Endothelial cell of umbilical vein (primary cell): ENCODE data around the gene ERLIN1. TPM values are rescaled to one million over a fixed set of nuclear protein-coding genes. Genes with fewer than 3 reads are reported as not detected.

Source experiments
- BruUV-seq: library from RNA; stranded (reverse); fragments of 400-500 nt; replicated peaks from 2 replicates; lab custom pipeline; 2021; lab: Mats Ljungman, UMichigan
- CTCF ChIA-PET: fragments of 300-600, 350-600 bp; sonication (Branson Sonifier 250); formaldehyde crosslinking; loops from one replicate; lab custom pipeline; 2021; ENCODE audit warnings: antibody characterized with exemption, inconsistent platforms; lab: Charles Lee
- POLR2A ChIA-PET: fragments of 300-600, 350-600 bp; sonication (Branson Sonifier 250); formaldehyde crosslinking; loops from one replicate; lab custom pipeline; 2021; ENCODE audit warnings: antibody characterized with exemption, inconsistent platforms; lab: Charles Lee
- DNase-seq: peaks from one replicate; pipeline ENCODE4 v3.0.0-alpha.2; 2011; ENCODE audit warnings: low read depth, low spot score
- FAIRE-seq: peaks from 2 replicates; lab custom pipeline; 2011; peaks lifted over from hg19 to GRCh38; lab: Jason Lieb, UNC
- H2AFZ ChIP-seq: 2 replicates; pipeline ENCODE4 v1.6.0; 2012; ENCODE audit warnings: low read depth, low read length, control low read depth, inconsistent platforms
- H3K27ac ChIP-seq: 2 replicates; pipeline ENCODE4 v1.5.1; 2011; ENCODE audit warnings: low read depth, mild to moderate bottlenecking, control low read depth, low read length, moderate library complexity; ENCODE audit not compliant: insufficient read depth
- H3K27me3 ChIP-seq, 2 experiments: 2 replicates each; pipeline versions ENCODE4 v1.6.0 to v1.6.1; 2011; ENCODE audit warnings: low read length in 2 of 2, mixed read lengths in 1 of 2; ENCODE audit not compliant: control insufficient read depth in 2 of 2, insufficient read depth in 2 of 2
- H3K36me3 ChIP-seq, 2 experiments: 2 replicates in 1 of 2; 3 replicates in 1 of 2; pipeline ENCODE4 v1.5.1; 2011; ENCODE audit warnings: low read length in 2 of 2, mild to moderate bottlenecking in 1 of 2, moderate library complexity in 1 of 2; ENCODE audit not compliant: control insufficient read depth in 2 of 2, insufficient read depth in 2 of 2; ENCODE audit errors: extremely low read depth in 1 of 2
- H3K4me1 ChIP-seq: 3 replicates; pipeline ENCODE4 v1.5.1; 2011; ENCODE audit warnings: mild to moderate bottlenecking, low read length; ENCODE audit not compliant: control insufficient read depth, insufficient read depth; ENCODE audit errors: extremely low read depth
- H3K4me2 ChIP-seq: 2 replicates; pipeline ENCODE4 v1.6.1; 2011; ENCODE audit warnings: low read length, control low read depth, mixed read lengths; ENCODE audit not compliant: insufficient read depth
- H3K4me3 ChIP-seq, 3 experiments: fragments of 200-600 bp in 1 of 3; sonication (generic), shearing (Covaris generic) in 1 of 3; replicated peaks in 1 of 3; 2 replicates each; pipeline ENCODE4 v1.5.1; 2011 to 2016; ENCODE audit warnings: control low read depth in 3 of 3, low read length in 3 of 3, mild to moderate bottlenecking in 2 of 3, inconsistent platforms in 1 of 3, low read depth in 1 of 3, moderate library complexity in 1 of 3; ENCODE audit not compliant: insufficient read depth in 1 of 3
- H3K79me2 ChIP-seq: 2 replicates; pipeline ENCODE4 v1.6.0; 2012; ENCODE audit warnings: low read length, inconsistent platforms; ENCODE audit not compliant: control insufficient read depth, insufficient read depth
- H3K9ac ChIP-seq: replicated peaks from 2 replicates; pipeline ENCODE3; 2011; ENCODE audit warnings: low read length, control low read depth; ENCODE audit not compliant: insufficient read depth; ENCODE audit errors: extremely low read depth
- H3K9me1 ChIP-seq: replicated peaks from 3 replicates; pipeline ENCODE4 v1.6.0; 2011; ENCODE audit warnings: mild to moderate bottlenecking, low read length; ENCODE audit not compliant: control insufficient read depth, insufficient read depth; ENCODE audit errors: extremely low read depth
- H3K9me3 ChIP-seq: replicated peaks from 2 replicates; pipeline ENCODE4 v1.5.1; 2012; ENCODE audit warnings: low read length, inconsistent platforms; ENCODE audit not compliant: control insufficient read depth, insufficient read depth
- H4K20me1 ChIP-seq: replicated peaks from 2 replicates; pipeline ENCODE3; 2011; ENCODE audit warnings: mild to moderate bottlenecking, low read length; ENCODE audit not compliant: control insufficient read depth, insufficient read depth; ENCODE audit errors: extremely low read depth
- CTCF ChIP-seq, 2 donors: IDR thresholded peaks; 1 replicate in 1 of 2; 2 replicates in 1 of 2; pipeline ENCODE4 v1.5.1; 2011; ENCODE audit warnings: low read length in 2 of 2, mild to moderate bottlenecking in 2 of 2, moderate library complexity in 2 of 2, control low read depth in 1 of 2, inconsistent platforms in 1 of 2, low read depth in 1 of 2; ENCODE audit not compliant: insufficient read depth in 1 of 2; ENCODE audit errors: extremely low read depth in 1 of 2
- EZH2 ChIP-seq: IDR thresholded peaks from 2 replicates; pipeline ENCODE4 v1.6.1; 2012; ENCODE audit warnings: borderline replicate concordance, low read depth, mild to moderate bottlenecking, moderate library complexity, low read length, inconsistent platforms; ENCODE audit not compliant: severe bottlenecking
- FOS ChIP-seq: IDR thresholded peaks from 2 replicates; pipeline ENCODE4 v1.6.1; 2011; ENCODE audit warnings: mild to moderate bottlenecking, low read length, moderate library complexity, borderline replicate concordance; ENCODE audit not compliant: insufficient read depth
- GATA2 ChIP-seq: IDR thresholded peaks from 2 replicates; pipeline ENCODE4 v1.7.0; 2011; ENCODE audit warnings: low read depth, mild to moderate bottlenecking, moderate library complexity, mixed read lengths, low read length; ENCODE audit not compliant: insufficient read length, insufficient read depth
- JUN ChIP-seq: IDR thresholded peaks from 2 replicates; pipeline ENCODE4 v1.6.1; 2011; ENCODE audit warnings: borderline replicate concordance, low read depth; ENCODE audit not compliant: insufficient read length, insufficient read depth
- MAX ChIP-seq: IDR thresholded peaks from 2 replicates; pipeline ENCODE4 v1.6.1; 2011; ENCODE audit not compliant: insufficient read depth, insufficient read length
- MYC ChIP-seq: IDR thresholded peaks from one replicate; pipeline ENCODE4 v1.6.1; 2011; ENCODE audit warnings: mild to moderate bottlenecking, low read depth, low read length
- POLR2A ChIP-seq: IDR thresholded peaks from 2 replicates; pipeline ENCODE4 v1.6.1; 2012; ENCODE audit warnings: low read depth, mild to moderate bottlenecking, control low read depth, low read length
- POLR2AphosphoS5 ChIP-seq: IDR thresholded peaks from 2 replicates; pipeline ENCODE4 v1.6.1; 2012; ENCODE audit warnings: low read depth, mild to moderate bottlenecking, control low read depth, low read length, moderate library complexity; ENCODE audit not compliant: insufficient read depth
- dilution Hi-C: fragments of 300-500 bp; cut with MboI; formaldehyde crosslinking; loops from one replicate; pipeline ENCODE4 v1.15.0; 2019; ENCODE audit warnings: low sequenced_read_pairs; ENCODE audit not compliant: extremely low pct_ligation_motif_present
- intact Hi-C: fragments of 100-400 bp; cut with micrococcal nuclease; formaldehyde crosslinking; loops from one replicate; pipeline ENCODE4 v1.10.0; 2022
- polyA plus RNA-seq, 4 experiments: library from polyadenylated mRNA; depleted of rRNA in 3 of 4; stranded (reverse) in 3 of 4; unstranded in 1 of 4; fragments of >200 nt; gene quantifications; 2 replicates each; pipeline versions ENCODE4 v1.2.1 to v1.2.3, GENCODE V29; 2011 to 2012; ENCODE audit warnings: missing spikeins in 1 of 4
- total RNA-seq: library from RNA; stranded (reverse); gene quantifications from 2 replicates; pipeline ENCODE4 v1.2.3, GENCODE V29; 2021

The ERLIN1 gene
- total and polyA plus RNA-seq, 2 donors (not counting 3 experiments of a cell fraction or from before 2014, with no cell fraction given) = 30.7 to 51.0 TPM

- Histone ChIP-seq H3K27ac (no peak overlapping the region), H3K9me3 (no peaks in the 10 kb centered on the region), H2AFZ (no peak overlapping the region), H3K4me2 (no peak overlapping the region), H3K4me3 (no peak overlapping the region), H3K79me2 (no peaks in the 10 kb centered on the region), H3K9ac (no peak overlapping the region), H3K4me1 (no peaks in the 10 kb centered on the region), H3K27me3 (peaks cover 15 to 17% of the 10 kb centered on the region in 2 experiments), H3K9me1 (no peaks in the 10 kb centered on the region), H3K36me3 (no peaks in the 10 kb centered on the region), H4K20me1 (no peaks in the 10 kb centered on the region)
- no peak for FAIRE-seq
- ChIA-PET CTCF (interaction anchor here (0.5 kb wide), 1 partner anchor 37 kb away, joined by 3 read pairs; no protein-coding TSS in a partner anchor), POLR2A (no interaction called here)
- dilution Hi-C loops = no loop called here
- intact Hi-C loops = no loop called here
- BruUV-seq = no TSS peak
- no peak for DNase-seq
- TF ChIP-seq POLR2AphosphoS5 = no peak
- TF ChIP-seq JUN = no peak
- no peak for TF ChIP-seq EZH2
- TF ChIP-seq MYC = no peak
- TF ChIP-seq FOS = no peak
- no peak for TF ChIP-seq MAX
- TF ChIP-seq CTCF (IDR thresholded peaks at IDR 0.05; ENCODE audit: extremely low read depth in 1 of 2, insufficient read depth in 1 of 2, low read depth in 1 of 2, low read length in 2 of 2) = no peak
- TF ChIP-seq GATA2 = no peak
- no peak for TF ChIP-seq POLR2A
Observed at GRCh38 chr10:100135486-100135885, 50.3 kb downstream of the ERLIN1 start.
